Loucy (cell line): ENCODE data around the gene SIK3.

Experiments
- EZH2phosphoT487 ChIP-seq: fragments of 200-600 bp; IDR thresholded peaks from 2 replicates; pipeline ENCODE4 v1.6.1; 2018; ENCODE audit warnings: antibody characterized with exemption, mild to moderate bottlenecking, moderate library complexity, borderline replicate concordance
- TF ChIP-seq, protein P1 (sequence below): fragments of 200-600 bp; sonication (generic); conservative IDR thresholded peaks from 2 replicates; pipeline ENCODE4 v1.5.1; 2014; ENCODE audit warnings: mild to moderate bottlenecking, antibody characterized with exemption, low read length

DNA sequence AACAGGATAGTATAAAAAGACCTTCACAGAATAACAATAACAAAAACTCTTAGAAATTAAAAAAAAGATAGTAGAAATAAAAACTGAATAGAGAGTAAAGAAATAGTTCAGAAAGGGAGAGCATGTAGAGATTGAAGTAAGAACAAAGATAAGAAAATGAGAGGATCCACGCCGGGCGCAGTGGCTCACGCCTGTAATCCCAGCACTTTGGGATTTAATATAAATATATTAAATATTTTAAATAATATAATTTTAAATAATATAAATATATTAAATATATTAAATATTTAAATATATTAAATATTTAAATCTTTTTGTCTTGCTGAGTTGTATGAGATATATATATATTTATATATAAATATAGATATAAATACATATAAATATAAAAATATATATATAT lies 286.1 kb downstream of the SIK3 start:
- TF ChIP-seq, protein P1, sequence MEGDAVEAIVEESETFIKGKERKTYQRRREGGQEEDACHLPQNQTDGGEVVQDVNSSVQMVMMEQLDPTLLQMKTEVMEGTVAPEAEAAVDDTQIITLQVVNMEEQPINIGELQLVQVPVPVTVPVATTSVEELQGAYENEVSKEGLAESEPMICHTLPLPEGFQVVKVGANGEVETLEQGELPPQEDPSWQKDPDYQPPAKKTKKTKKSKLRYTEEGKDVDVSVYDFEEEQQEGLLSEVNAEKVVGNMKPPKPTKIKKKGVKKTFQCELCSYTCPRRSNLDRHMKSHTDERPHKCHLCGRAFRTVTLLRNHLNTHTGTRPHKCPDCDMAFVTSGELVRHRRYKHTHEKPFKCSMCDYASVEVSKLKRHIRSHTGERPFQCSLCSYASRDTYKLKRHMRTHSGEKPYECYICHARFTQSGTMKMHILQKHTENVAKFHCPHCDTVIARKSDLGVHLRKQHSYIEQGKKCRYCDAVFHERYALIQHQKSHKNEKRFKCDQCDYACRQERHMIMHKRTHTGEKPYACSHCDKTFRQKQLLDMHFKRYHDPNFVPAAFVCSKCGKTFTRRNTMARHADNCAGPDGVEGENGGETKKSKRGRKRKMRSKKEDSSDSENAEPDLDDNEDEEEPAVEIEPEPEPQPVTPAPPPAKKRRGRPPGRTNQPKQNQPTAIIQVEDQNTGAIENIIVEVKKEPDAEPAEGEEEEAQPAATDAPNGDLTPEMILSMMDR: no peak
- TF ChIP-seq EZH2phosphoT487: no peak
